GM19099 (cell line): Measurements from ENCODE around the gene HTN3.
"Not testable (repeated sequence)": the region's sequence is repeated elsewhere in the genome, so short reads cannot be mapped to it uniquely, and the experiment has no call there.

ENCODE experiments used
- POLR2A ChIP-seq: IDR thresholded peaks from 3 replicates; pipeline ENCODE4 v1.6.1; 2011; ENCODE audit warnings: low read depth; ENCODE audit not compliant: insufficient read length; ENCODE audit errors: extremely low read depth

The HTN3 gene

GRCh38 chr4:70028159-70028558, at the start of gene HTN3:
TSS of gene HTN3 (plus strand) at chr4:70028459. CDS start at chr4:70030741, 2,282 bp downstream.
- TF ChIP-seq POLR2A: not testable (repeated sequence)

GRCh38 chr4:69984030-69984443, 44.2 kb upstream of the HTN3 start:
- no peak for TF ChIP-seq POLR2A

GRCh38 chr4:69986663-69987062, 41.6 kb upstream of the HTN3 start:
- TF ChIP-seq POLR2A: no peak

DNA sequence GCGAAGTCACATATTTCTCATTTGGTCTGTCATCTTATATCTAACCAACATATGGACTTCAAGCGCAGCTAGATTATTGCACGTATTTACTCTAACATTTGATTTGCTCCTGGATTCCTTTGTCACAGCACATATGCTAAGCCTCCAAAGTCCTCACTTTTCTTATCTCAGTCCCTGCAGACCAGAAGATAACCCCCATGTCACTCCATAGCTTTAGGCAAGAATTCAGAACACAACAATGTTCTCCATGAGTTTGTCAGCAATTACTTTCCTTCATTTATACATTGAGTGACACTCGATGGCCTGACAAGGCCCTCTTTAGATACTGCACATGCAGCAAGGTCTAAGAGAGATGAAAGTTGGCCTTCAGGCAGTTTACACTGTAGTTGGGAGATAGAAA, 37.2 kb upstream of the HTN3 start:
- TF ChIP-seq POLR2A: no peak

DNA sequence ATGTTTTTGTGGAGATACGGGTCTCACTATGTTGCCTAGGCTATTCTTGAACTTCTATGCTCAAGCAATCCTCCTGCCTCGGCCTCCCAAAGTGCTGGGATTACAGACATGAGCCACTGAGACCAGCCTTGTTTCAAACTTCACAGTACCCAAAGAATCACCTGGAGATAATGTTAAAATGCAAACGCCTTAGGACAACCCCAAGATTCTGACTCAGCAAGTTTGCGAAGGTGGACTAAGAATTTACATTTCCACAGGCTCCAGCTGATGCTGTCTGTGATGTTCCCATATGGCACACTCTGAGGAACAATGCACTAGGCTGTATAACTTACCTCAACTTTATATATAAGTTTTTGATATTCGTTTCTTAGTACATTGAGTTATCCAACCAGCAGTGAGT, 33.5 kb upstream of the HTN3 start:
- no peak for TF ChIP-seq POLR2A

DNA sequence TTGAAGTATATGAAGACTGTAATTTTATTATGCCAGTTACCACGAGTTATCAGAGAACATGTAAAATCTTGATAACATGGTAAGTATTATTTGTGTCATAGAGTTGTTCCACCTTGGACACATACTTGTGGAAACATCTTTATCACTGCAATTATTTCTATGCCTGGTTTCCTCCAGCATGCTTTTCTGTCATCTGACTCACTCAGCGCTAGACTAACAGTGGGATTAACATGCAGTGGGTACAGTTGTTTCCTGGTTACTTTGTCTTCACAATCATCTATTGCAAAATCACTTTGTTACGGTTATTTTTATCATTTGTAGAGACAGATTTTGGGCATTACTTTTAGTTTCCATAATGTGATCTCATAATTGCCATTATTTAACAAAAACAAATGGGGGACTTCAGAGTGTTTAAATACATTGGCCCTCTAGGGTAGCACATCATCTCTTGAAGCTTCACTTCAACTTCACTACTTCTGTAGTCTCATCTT, 32.7 kb upstream of the HTN3 start, which contains the start of gene STATH:
Gene STATH, plus strand, starts transcription at position 441 of the 491 bp plus-strand sequence. CDS start 2,472 bp downstream, outside the sequence.
- no peak for TF ChIP-seq POLR2A

DNA sequence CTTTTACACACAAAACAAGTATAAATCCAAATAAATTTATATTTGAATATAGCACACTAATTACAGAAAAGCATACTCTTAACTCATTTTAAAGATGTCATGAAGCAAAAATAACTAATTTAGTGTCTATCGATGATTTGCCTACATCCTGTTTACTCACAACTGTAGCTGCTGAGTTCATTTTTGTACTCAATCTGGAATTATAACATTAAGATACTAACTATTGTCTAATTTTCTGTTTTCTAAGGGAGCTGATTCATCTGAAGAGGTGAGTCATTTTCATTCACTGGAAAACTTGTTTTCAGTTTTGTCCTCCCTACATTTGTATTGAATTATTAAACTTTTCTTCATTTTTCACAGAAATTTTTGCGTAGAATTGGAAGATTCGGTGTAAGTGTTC, 28.8 kb upstream of the HTN3 start:
- no peak for TF ChIP-seq POLR2A

DNA sequence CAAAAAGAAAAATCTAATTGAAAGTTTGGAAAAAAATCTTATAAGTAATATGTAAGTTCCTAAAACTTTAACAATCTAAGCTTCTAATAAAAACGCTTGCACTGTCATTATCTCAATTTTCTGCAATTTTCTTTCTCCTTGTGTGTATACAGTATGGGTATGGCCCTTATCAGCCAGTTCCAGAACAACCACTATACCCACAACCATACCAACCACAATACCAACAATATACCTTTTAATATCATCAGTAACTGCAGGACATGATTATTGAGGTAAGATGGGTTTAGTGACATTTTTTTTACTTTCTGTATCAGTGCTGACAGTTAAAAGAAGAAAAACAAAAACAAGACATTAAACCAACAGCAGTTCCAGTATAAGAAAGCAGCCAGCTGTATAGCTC, 27.5 kb upstream of the HTN3 start:
- TF ChIP-seq POLR2A: no peak

DNA sequence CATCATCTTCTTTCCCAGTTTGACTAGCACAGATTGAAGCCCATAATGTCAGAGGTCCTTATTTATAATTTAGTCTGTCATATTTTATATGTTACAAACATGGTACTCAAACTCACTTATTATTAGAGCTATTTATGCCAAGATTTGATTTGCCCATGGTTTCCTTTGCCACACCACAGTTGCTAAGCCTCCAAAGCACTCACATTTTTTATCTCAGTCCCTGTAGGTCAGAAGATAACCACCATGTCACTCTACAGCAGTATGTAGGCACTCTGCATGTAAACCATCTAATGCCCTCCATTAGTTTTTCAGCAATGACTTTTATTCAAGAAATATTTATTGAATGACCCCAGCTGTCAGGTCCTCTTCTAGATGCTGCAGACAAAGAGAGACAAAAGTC, 25.8 kb upstream of the HTN3 start:
- no peak for TF ChIP-seq POLR2A

- no peak for TF ChIP-seq POLR2A
These were observed 19.5 kb upstream of the HTN3 start for GRCh38 chr4:70008771-70009170.

DNA sequence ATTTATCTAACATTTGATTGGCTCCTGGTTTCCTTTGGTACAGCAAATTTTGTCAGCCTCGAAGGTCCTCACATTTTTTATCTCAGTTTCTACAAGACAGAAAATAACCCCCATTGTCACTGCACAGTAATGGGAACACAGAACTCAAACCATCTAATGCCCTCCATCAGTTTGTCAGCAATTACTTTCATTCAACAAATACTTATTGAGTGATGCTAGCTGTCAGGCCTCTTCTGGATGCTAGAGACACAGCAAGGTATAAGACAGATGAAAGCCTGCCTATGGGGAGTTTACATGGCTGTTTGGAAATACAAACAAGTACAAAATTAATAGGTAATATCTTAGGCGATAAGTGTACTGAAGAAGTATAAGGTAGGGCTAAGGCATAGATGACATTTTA, 5.0 kb upstream of the HTN3 start:
- TF ChIP-seq POLR2A: no peak

GRCh38 chr4:70027011-70027410, 1.2 kb upstream of the HTN3 start:
- no peak for TF ChIP-seq POLR2A

- no peak for TF ChIP-seq POLR2A
These were observed 13.5 kb downstream of the HTN3 start for GRCh38 chr4:70041652-70042286.

DNA sequence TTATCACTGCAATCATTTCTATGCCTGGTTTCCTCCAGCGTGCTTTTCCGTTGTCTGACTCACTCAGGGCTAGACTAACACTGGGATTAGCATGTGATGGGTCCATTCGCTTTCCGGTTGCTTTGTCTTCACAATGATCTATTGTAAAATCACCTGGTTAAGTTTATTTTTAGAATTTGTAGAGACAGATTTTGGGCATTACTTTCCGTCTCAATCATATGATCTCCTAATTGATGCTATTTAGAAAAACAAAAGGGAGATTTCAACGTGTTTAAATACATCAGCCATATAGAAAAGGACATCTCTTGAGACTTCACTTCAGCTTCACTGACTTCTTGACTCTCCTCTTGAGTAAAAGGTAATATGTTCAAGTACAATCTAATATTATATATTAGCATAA, 21.9 kb downstream of the HTN3 start, which contains the start of gene HTN1:
Gene HTN1, plus strand, starts transcription at position 301 of the 400 bp plus-strand sequence. CDS start 2,639 bp downstream, outside the sequence.
- not testable (repeated sequence) for TF ChIP-seq POLR2A

DNA sequence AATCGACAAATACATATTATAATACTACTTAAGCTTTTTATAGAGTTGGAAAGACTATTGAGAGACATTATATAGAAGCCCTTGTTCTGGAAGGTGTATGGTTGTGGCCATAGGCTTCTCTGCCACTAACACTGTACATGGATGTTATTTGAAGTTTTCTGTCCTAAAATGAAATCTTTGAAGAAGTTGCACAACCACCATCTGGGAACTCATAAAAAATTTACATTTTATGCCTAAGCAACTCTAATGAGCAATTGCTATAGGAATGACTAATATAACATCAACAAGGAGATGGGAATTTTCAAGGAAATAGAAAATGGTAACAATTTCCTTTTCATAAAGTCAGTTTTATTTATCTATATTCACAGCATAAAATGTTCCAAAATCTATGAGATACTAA, 29.4 kb downstream of the HTN3 start:
- TF ChIP-seq POLR2A: no peak

DNA sequence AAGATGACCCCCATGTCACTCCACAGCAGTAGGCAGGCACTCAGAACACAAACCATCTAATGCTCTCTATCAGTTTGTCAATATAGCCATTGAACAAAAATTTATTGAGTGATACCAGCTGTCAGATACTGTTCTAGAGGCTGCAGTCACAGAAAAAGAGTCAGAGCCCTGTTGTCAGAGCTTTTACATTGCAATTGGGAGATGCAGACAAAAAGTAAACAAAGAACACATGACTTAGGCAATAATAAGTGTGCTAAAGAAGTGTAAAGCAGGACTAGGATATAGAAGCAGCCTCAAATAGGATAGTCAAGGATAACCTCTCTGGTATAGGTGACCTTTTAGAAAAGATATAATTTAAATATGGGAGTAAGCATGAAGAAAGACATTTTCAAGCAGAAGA, 30.9 kb downstream of the HTN3 start:
- no peak for TF ChIP-seq POLR2A

DNA sequence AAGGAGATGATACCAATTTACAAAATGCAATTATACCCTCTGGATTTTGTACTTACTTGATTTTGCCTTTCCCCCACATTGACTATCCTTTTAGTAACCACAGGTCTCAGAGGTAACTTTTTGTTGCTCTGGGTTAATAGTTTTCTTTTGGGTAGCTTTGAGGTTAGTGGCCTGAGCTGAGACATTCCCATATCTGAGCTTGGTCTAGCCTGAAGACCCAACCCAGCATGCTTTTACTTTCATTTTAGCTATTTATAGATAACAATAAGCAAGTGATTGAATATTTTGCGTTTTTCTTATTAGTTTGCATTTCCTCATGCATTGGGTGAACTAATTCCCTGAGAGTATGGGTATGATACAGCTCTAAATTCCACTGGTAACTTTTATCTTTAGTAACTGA, 33.7 kb downstream of the HTN3 start:
- no peak for TF ChIP-seq POLR2A
